Immature natural killer cell (primary cell): ENCODE measurements around the gene KRTAP13-3. TPM values are rescaled to one million over a fixed set of nuclear protein-coding genes. Genes with fewer than 3 reads are reported as not detected.

Source experiments
- DNase-seq, 3 donors: peaks; one replicate each; pipeline ENCODE4 v3.0.0; 2022; ENCODE audit warnings: mixed read lengths in 1 of 3
- H3K27ac Mint-ChIP-seq, 6 donors: one replicate each; pipeline ENCODE4 v1.8.0; 2020; ENCODE audit warnings: mixed read lengths in 6 of 6, mild to moderate bottlenecking in 5 of 6, inconsistent platforms in 4 of 6, moderate library complexity in 3 of 6
- H3K27me3 Mint-ChIP-seq, 3 donors: one replicate each; pipeline ENCODE4 v1.8.0; 2020 to 2021; ENCODE audit warnings: low read depth in 3 of 3, mild to moderate bottlenecking in 3 of 3, mixed read lengths in 3 of 3, moderate library complexity in 3 of 3, inconsistent platforms in 1 of 3
- H3K36me3 Mint-ChIP-seq, 3 donors: one replicate each; pipeline ENCODE4 v1.8.0; 2020; ENCODE audit warnings: mixed read lengths in 3 of 3, inconsistent platforms in 2 of 3, mild to moderate bottlenecking in 2 of 3
- H3K4me1 Mint-ChIP-seq, 2 donors: one replicate each; pipeline ENCODE4 v1.8.0; 2020; ENCODE audit warnings: inconsistent platforms in 2 of 2, mild to moderate bottlenecking in 2 of 2, mixed read lengths in 2 of 2, moderate library complexity in 1 of 2
- H3K4me3 Mint-ChIP-seq, 5 donors: one replicate each; pipeline ENCODE4 v1.8.0; 2020; ENCODE audit warnings: mild to moderate bottlenecking in 5 of 5, mixed read lengths in 5 of 5, inconsistent platforms in 3 of 5, moderate library complexity in 3 of 5
- H3K9me3 Mint-ChIP-seq, 6 donors: one replicate each; pipeline ENCODE4 v1.8.0; 2020; ENCODE audit warnings: mild to moderate bottlenecking in 6 of 6, mixed read lengths in 6 of 6, inconsistent platforms in 4 of 6, moderate library complexity in 3 of 6
- polyA plus RNA-seq, 3 donors: library from polyadenylated mRNA; unstranded; fragments of 300-500 nt; fragmentation: Illumina TruSeq; gene quantifications; one replicate each; pipeline ENCODE4 v1.2.3, GENCODE V29; 2021

Gene KRTAP13-3
- polyA plus RNA-seq, result not detected

GRCh38 chr21:30425826-30426225 lies at the start of gene KRTAP13-3:
Gene KRTAP13-3, minus strand, starts transcription at chr21:30425926. Its CDS starts 14 bp downstream, at chr21:30425912.
- Mint-ChIP-seq H3K9me3 (peaks cover 5 to 32% (median 14%) of the 10 kb centered on the region in 6 donors), H3K27me3 (no peaks in the 10 kb centered on the region), H3K36me3 (no peaks in the 10 kb centered on the region), H3K27ac (no peak within 1 kb of the TSS), H3K4me1 (no peaks in the 10 kb centered on the region), H3K4me3 (no peak within 1 kb of the TSS)
- DNase-seq, result no peak

DNA sequence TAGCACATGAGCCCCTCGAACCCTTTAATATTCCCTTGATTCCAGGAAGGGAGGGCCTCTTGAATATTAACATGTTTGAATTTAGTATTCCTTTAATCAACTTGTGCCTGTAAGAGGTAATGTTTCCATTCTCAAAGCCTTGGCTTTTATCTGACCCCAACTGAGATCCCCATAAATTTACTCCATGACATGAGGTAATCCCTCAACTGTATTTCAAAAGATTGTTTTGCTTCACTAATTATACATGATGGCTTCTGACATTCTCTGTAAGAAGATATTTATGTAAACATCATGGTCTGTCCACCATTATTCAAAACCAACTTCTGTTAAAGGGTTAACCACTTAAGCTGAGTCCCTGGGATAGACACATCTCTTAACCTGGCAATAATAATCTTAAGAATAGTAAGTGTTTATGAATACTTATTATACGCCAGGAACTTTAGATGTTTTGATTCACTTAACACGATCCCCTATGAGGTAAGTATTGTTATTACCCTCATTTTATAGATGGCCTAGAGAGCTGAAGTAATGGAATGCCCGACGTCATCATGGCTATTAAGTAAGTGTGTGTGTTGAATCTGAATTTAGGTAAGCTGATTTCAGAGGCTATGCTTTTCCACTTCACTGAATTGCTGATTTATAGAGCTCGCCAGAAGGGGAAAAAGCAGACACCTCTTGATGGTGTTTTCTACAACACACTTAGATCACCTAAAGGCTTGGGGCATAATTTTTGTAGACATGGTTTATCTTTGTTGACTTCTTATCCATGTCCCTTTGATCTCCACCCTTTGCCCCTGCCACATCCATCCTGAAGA lies 43.4 kb upstream of the KRTAP13-3 start:
- no peak overlapping the region for H3K4me3 Mint-ChIP-seq
- H3K9me3 Mint-ChIP-seq, result peaks cover 2 to 24% (median 7%) of the 10 kb centered on the region in 6 donors
- no peaks in the 10 kb centered on the region for H3K4me1 Mint-ChIP-seq
- H3K36me3 Mint-ChIP-seq, result no peaks in the 10 kb centered on the region
- no peak overlapping the region for H3K27ac Mint-ChIP-seq
- H3K27me3 Mint-ChIP-seq, result no peaks in the 10 kb centered on the region
- DNase-seq, result no peak

DNA sequence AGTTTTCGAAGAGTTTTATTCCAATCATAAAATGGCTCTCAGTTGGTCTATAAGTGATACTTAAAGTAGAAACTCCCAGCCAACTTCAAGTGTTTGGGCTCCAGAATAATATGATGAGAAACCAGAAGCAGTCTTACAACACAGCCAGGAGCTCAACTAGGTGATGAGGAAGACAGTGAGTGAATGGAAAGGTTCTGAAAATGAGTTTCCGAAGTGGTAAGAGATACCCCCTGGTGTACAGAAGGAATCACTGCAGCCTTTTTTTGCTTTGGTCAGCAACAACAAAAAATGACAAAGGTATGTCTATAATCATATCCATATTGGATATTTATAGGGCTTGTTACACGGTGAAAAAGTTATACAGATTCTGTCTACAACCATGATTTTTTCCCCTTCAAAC lies 38.0 kb upstream of the KRTAP13-3 start:
- no peaks in the 10 kb centered on the region for H3K4me1 Mint-ChIP-seq
- H3K9me3 Mint-ChIP-seq, result peaks cover 0 to 23% (median 8%) of the 10 kb centered on the region in 6 donors
- H3K36me3 Mint-ChIP-seq, result no peaks in the 10 kb centered on the region
- H3K27me3 Mint-ChIP-seq, result no peaks in the 10 kb centered on the region
- no peak overlapping the region for H3K4me3 Mint-ChIP-seq
- H3K27ac Mint-ChIP-seq, result no peak overlapping the region
- no peak for DNase-seq

- Mint-ChIP-seq H3K27ac (no peak overlapping the region), H3K9me3 (peaks cover 2 to 29% (median 6%) of the 10 kb centered on the region in 6 donors), H3K4me3 (no peak overlapping the region), H3K27me3 (no peaks in the 10 kb centered on the region), H3K36me3 (no peaks in the 10 kb centered on the region), H3K4me1 (no peaks in the 10 kb centered on the region)
- DNase-seq, result no peak
These were observed 22.8 kb upstream of the KRTAP13-3 start for GRCh38 chr21:30448514-30448913.

DNA sequence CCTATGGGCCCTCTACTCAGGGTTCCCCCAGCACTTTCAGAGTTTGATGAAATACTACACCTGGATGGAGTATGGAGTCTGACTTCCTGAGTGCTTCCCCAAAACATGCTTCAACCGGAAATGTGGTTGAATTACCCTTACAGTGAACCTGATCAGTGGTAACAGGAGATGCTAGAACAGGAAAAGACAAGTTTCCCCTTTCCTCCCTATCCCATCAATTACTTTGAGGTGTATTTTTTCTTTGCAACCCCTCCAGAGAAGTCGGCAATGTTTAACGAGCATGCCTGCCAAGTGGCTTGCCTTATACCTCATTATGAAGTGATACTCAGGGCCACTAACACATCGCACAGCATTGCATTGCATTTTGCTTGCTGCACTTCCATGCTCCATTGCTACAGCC lies 21.3 kb upstream of the KRTAP13-3 start:
- no peak for DNase-seq
- H3K36me3 Mint-ChIP-seq, result no peaks in the 10 kb centered on the region
- no peak overlapping the region for H3K27ac Mint-ChIP-seq
- no peaks in the 10 kb centered on the region for H3K4me1 Mint-ChIP-seq
- H3K9me3 Mint-ChIP-seq, result peaks cover 2 to 33% (median 7%) of the 10 kb centered on the region in 6 donors
- H3K27me3 Mint-ChIP-seq, result no peaks in the 10 kb centered on the region
- H3K4me3 Mint-ChIP-seq, result no peak overlapping the region

DNA sequence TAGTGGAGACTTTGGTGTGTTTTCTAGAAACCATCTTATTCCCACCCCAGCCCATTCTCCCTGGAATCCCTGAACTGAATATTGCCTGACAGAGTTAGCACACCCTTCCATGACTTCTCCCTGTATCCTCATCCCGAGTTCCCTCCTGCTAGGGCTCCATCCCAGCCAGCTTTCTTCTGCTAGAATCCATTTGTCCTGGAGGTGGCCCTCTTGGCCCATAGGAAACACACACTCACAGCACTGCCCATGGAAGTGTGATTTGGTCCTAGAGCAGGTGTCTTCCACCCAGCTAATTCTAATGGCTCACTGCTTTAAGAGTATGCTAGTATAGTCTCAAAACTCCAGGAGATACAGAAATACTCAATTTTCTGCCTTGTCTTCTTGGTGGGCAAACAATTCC lies 18.5 kb upstream of the KRTAP13-3 start:
- no peak overlapping the region for H3K27ac Mint-ChIP-seq
- H3K4me3 Mint-ChIP-seq, result no peak overlapping the region

GRCh38 chr21:30443226-30443625 lies 17.5 kb upstream of the KRTAP13-3 start:
- no peak overlapping the region for H3K4me3 Mint-ChIP-seq
- no peak for DNase-seq
- no peaks in the 10 kb centered on the region for H3K36me3 Mint-ChIP-seq
- H3K27ac Mint-ChIP-seq, result no peak overlapping the region
- H3K27me3 Mint-ChIP-seq, result no peaks in the 10 kb centered on the region
- H3K9me3 Mint-ChIP-seq, result peaks cover 12 to 54% (median 13%) of the 10 kb centered on the region in 6 donors
- H3K4me1 Mint-ChIP-seq, result no peaks in the 10 kb centered on the region

More for the DNA sequence above, 18.5 kb upstream of the KRTAP13-3 start:
- no peak for DNase-seq
- H3K36me3 Mint-ChIP-seq, result no peaks in the 10 kb centered on the region
- H3K9me3 Mint-ChIP-seq, result peaks cover 12 to 48% (median 13%) of the 10 kb centered on the region in 6 donors
- H3K27me3 Mint-ChIP-seq, result no peaks in the 10 kb centered on the region
- H3K4me1 Mint-ChIP-seq, result no peaks in the 10 kb centered on the region

- H3K36me3 Mint-ChIP-seq, result no peaks in the 10 kb centered on the region
- H3K4me1 Mint-ChIP-seq, result no peaks in the 10 kb centered on the region
- H3K4me3 Mint-ChIP-seq, result no peak within 1 kb of the TSS
- DNase-seq, result no peak
- peaks cover 10 to 57% (median 16%) of the 10 kb centered on the region in 6 donors for H3K9me3 Mint-ChIP-seq
- H3K27ac Mint-ChIP-seq, result no peak within 1 kb of the TSS
- H3K27me3 Mint-ChIP-seq, result peaks cover 0 to 2% (median 0%) of the 10 kb centered on the region in 3 donors
These were observed 14.2 kb upstream of the KRTAP13-3 start, which contains the start of gene KRTAP15-1 for GRCh38 chr21:30439975-30440374. Gene KRTAP15-1, plus strand, starts transcription at chr21:30440275. Its CDS starts 53 bp downstream, at chr21:30440328.

GRCh38 chr21:30437010-30437565 lies 11.4 kb upstream of the KRTAP13-3 start:
- peaks cover 4 to 38% (median 13%) of the 10 kb centered on the region in 6 donors for H3K9me3 Mint-ChIP-seq
- H3K27ac Mint-ChIP-seq, result no peak overlapping the region
- H3K4me1 Mint-ChIP-seq, result no peaks in the 10 kb centered on the region
- H3K36me3 Mint-ChIP-seq, result no peaks in the 10 kb centered on the region
- DNase-seq, result no peak
- H3K27me3 Mint-ChIP-seq, result peaks cover 0 to 2% (median 0%) of the 10 kb centered on the region in 3 donors
- H3K4me3 Mint-ChIP-seq, result no peak overlapping the region

DNA sequence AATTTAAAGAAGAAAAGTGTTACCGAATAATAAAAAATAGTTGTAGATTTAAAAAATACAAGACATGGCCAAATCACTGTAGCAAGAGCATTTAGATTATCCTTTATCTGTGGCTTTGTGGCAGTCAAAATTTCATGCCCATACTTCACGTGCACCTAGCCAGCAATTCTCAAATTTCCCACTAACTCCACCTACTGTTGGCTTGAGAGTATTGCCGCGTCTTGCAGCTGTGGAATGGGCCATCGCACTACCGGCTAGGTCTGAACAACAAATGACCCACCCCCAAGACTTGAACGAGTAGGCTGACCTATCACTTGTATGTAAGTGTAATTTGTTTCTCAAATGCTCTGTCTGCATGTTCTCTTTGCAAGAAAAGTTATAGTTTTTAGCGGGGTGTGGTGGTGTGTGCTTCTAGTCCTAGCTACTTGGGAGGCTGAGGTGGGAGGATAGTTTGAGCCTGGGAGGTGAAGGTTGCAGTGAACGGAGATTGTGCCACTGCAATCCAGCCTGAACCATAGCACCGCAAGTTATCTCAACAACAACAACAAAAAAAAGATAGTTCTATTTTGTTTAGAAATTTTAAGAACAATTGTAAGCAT lies 8.4 kb upstream of the KRTAP13-3 start:
- Mint-ChIP-seq H3K9me3 (peaks cover 0 to 30% (median 7%) of the 10 kb centered on the region in 6 donors), H3K4me3 (no peak overlapping the region), H3K27me3 (peaks cover 0 to 3% (median 0%) of the 10 kb centered on the region in 3 donors), H3K27ac (no peak overlapping the region), H3K36me3 (no peaks in the 10 kb centered on the region), H3K4me1 (no peaks in the 10 kb centered on the region)
- DNase-seq, result no peak

- Mint-ChIP-seq H3K4me3 (no peak within 1 kb of the TSS), H3K27ac (no peak within 1 kb of the TSS), H3K4me1 (no peaks in the 10 kb centered on the region), H3K36me3 (no peaks in the 10 kb centered on the region), H3K27me3 (peaks cover 0 to 1% (median 0%) of the 10 kb centered on the region in 3 donors), H3K9me3 (peaks cover 0 to 25% (median 9%) of the 10 kb centered on the region in 6 donors)
- DNase-seq, result no peak
These were observed 4.5 kb upstream of the KRTAP13-3 start, which contains the start of gene KRTAP13-4 for GRCh38 chr21:30430170-30430655. Gene KRTAP13-4, plus strand, starts transcription at chr21:30430220. Its CDS starts 56 bp downstream, at chr21:30430276.

GRCh38 chr21:30426731-30427130 lies 1.0 kb upstream of the KRTAP13-3 start:
- Mint-ChIP-seq H3K4me3 (no peak overlapping the region), H3K4me1 (no peaks in the 10 kb centered on the region), H3K27ac (no peak overlapping the region), H3K9me3 (peaks cover 4 to 34% (median 14%) of the 10 kb centered on the region in 6 donors), H3K36me3 (no peaks in the 10 kb centered on the region), H3K27me3 (peaks cover 0 to 1% (median 0%) of the 10 kb centered on the region in 3 donors)
- no peak for DNase-seq

- Mint-ChIP-seq H3K4me3 (no peak overlapping the region), H3K4me1 (no peaks in the 10 kb centered on the region), H3K27ac (no peak overlapping the region), H3K36me3 (peaks cover 0 to 3% (median 0%) of the 10 kb centered on the region in 3 donors), H3K27me3 (peaks cover 0 to 2% (median 0%) of the 10 kb centered on the region in 3 donors), H3K9me3 (peaks cover 0 to 28% (median 6%) of the 10 kb centered on the region in 6 donors)
- DNase-seq, result no peak
These were observed 9.7 kb downstream of the KRTAP13-3 start for GRCh38 chr21:30415993-30416392.
